SK-N-MC (cell line): Measurements from ENCODE around the gene DNAH17.
"Not testable (repeated sequence)": the region's sequence is repeated elsewhere in the genome, so short reads cannot be mapped to it uniquely, and the experiment has no call there.

Experiments
- DNase-seq: peaks from one replicate; pipeline ENCODE4 v3.0.0-alpha.2; 2011; ENCODE audit warnings: low read depth, low spot score
- H3K27ac ChIP-seq: fragments of 200-600 bp; sonication (generic); 2 replicates; pipeline ENCODE4 v1.5.1; 2016; ENCODE audit warnings: mixed run types
- H3K36me3 ChIP-seq: fragments of 200-600 bp; sonication (generic); 2 replicates; pipeline ENCODE4 v1.6.1; 2017; ENCODE audit warnings: antibody characterized with exemption, low read length, mixed read lengths; ENCODE audit not compliant: insufficient read depth
- H3K4me3 ChIP-seq: fragments of 200-600 bp; sonication (generic); 2 replicates; pipeline ENCODE4 v1.5.1; 2016
- H3K9ac ChIP-seq: fragments of 200-600 bp; sonication (generic); 2 replicates; pipeline ENCODE4 v1.8.0; 2017; ENCODE audit warnings: mixed run types, mixed read lengths; ENCODE audit not compliant: insufficient read length
- H3K9me3 ChIP-seq: fragments of 200-600 bp; sonication (generic); 2 replicates; pipeline ENCODE4 v1.6.1; 2017; ENCODE audit warnings: low read depth, mild to moderate bottlenecking, antibody characterized with exemption, low read length, moderate library complexity, mixed read lengths
- EZH2 ChIP-seq: fragments of 200-600 bp; sonication (generic); IDR thresholded peaks from one replicate; pipeline ENCODE4 v1.6.1; 2017; ENCODE audit warnings: antibody characterized with exemption
- FOXP2 ChIP-seq: optimal IDR thresholded peaks from 2 replicates; pipeline ENCODE3; 2011; ENCODE audit warnings: mild to moderate bottlenecking, moderate library complexity; ENCODE audit not compliant: insufficient read depth; ENCODE audit errors: extremely low read length, control extremely low read depth
- POLR2AphosphoS5 ChIP-seq: IDR thresholded peaks from 2 replicates; pipeline ENCODE4 v1.6.1; 2012; ENCODE audit warnings: mild to moderate bottlenecking, low read depth, low read length, borderline replicate concordance

DNAH17 gene

GRCh38 chr17:78469443-78469842, 107.8 kb downstream of the DNAH17 start:
- DNase-seq: no peak
- TF ChIP-seq POLR2AphosphoS5 (no peak), EZH2 (no peak), FOXP2 (no peak)
- H3K4me3 ChIP-seq: no peak overlapping the region
- H3K27ac ChIP-seq: no peak overlapping the region
- H3K9me3 ChIP-seq: no peaks in the 10 kb centered on the region
- no peak overlapping the region for H3K9ac ChIP-seq
- no peaks in the 10 kb centered on the region for H3K36me3 ChIP-seq

GRCh38 chr17:78468366-78468765, 108.8 kb downstream of the DNAH17 start:
- TF ChIP-seq FOXP2 (no peak), POLR2AphosphoS5 (no peak), EZH2 (no peak)
- Histone ChIP-seq H3K27ac (no peak overlapping the region), H3K36me3 (no peaks in the 10 kb centered on the region), H3K4me3 (no peak overlapping the region), H3K9me3 (no peaks in the 10 kb centered on the region), H3K9ac (no peak overlapping the region)
- no peak for DNase-seq

GRCh38 chr17:78466786-78467715, 110.1 kb downstream of the DNAH17 start:
- TF ChIP-seq FOXP2: no peak
- TF ChIP-seq EZH2: no peak
- no peak for TF ChIP-seq POLR2AphosphoS5
- Histone ChIP-seq H3K9ac (no peak overlapping the region), H3K9me3 (no peaks in the 10 kb centered on the region), H3K4me3 (no peak overlapping the region), H3K36me3 (no peaks in the 10 kb centered on the region), H3K27ac (no peak overlapping the region)
- no peak for DNase-seq

GRCh38 chr17:78466109-78466785, 110.9 kb downstream of the DNAH17 start:
- not testable (repeated sequence) for DNase-seq, H3K9ac ChIP-seq, H3K27ac ChIP-seq, H3K4me3 ChIP-seq, H3K9me3 ChIP-seq, H3K36me3 ChIP-seq

GRCh38 chr17:78462148-78462547, 115.0 kb downstream of the DNAH17 start:
- DNase-seq: no peak
- no peak for TF ChIP-seq POLR2AphosphoS5
- no peak for TF ChIP-seq EZH2
- TF ChIP-seq FOXP2: no peak
- Histone ChIP-seq H3K27ac (no peak overlapping the region), H3K36me3 (no peaks in the 10 kb centered on the region), H3K4me3 (no peak overlapping the region), H3K9ac (no peak overlapping the region), H3K9me3 (no peaks in the 10 kb centered on the region)

- Histone ChIP-seq H3K36me3 (no peaks in the 10 kb centered on the region), H3K27ac (no peak overlapping the region), H3K9me3 (no peaks in the 10 kb centered on the region), H3K4me3 (no peak overlapping the region), H3K9ac (no peak overlapping the region)
- TF ChIP-seq FOXP2: no peak
- no peak for TF ChIP-seq POLR2AphosphoS5
- TF ChIP-seq EZH2: no peak
- DNase-seq: no peak
Observed at GRCh38 chr17:78461799-78462053, 115.5 kb downstream of the DNAH17 start.

GRCh38 chr17:78460951-78461798, 116.0 kb downstream of the DNAH17 start:
- no peak overlapping the region for H3K27ac ChIP-seq
- H3K9me3 ChIP-seq: no peaks in the 10 kb centered on the region
- TF ChIP-seq FOXP2: no peak
- TF ChIP-seq POLR2AphosphoS5: no peak
- no peak for TF ChIP-seq EZH2
- no peak overlapping the region for H3K4me3 ChIP-seq
- no peaks in the 10 kb centered on the region for H3K36me3 ChIP-seq
- no peak overlapping the region for H3K9ac ChIP-seq
- no peak for DNase-seq

- TF ChIP-seq FOXP2 (no peak), POLR2AphosphoS5 (no peak), EZH2 (no peak)
- no peaks in the 10 kb centered on the region for H3K9me3 ChIP-seq
- DNase-seq: no peak
- no peaks in the 10 kb centered on the region for H3K36me3 ChIP-seq
- no peak overlapping the region for H3K9ac ChIP-seq
- no peak overlapping the region for H3K4me3 ChIP-seq
- no peak overlapping the region for H3K27ac ChIP-seq
Observed at GRCh38 chr17:78460176-78460675, 117.0 kb downstream of the DNAH17 start.
